Panc1 (cell line): Measurements from ENCODE around the gene SNRPD2.

ENCODE experiments used
- POLR2AphosphoS5 ChIP-seq: IDR thresholded peaks from 2 replicates; pipeline ENCODE4 v1.6.1; 2012; ENCODE audit warnings: mild to moderate bottlenecking, low read depth, low read length, moderate library complexity
- SIN3A ChIP-seq: IDR thresholded peaks from 2 replicates; pipeline ENCODE4 v1.6.1; 2012; ENCODE audit warnings: low read depth, mild to moderate bottlenecking, low read length, moderate library complexity, borderline replicate concordance; ENCODE audit not compliant: insufficient read depth
- TF ChIP-seq, protein P1 (sequence below): fragments of 450-650 bp; IDR thresholded peaks from 2 replicates; pipeline ENCODE4 v1.5.1; 2017; ENCODE audit warnings: mild to moderate bottlenecking

DNA sequence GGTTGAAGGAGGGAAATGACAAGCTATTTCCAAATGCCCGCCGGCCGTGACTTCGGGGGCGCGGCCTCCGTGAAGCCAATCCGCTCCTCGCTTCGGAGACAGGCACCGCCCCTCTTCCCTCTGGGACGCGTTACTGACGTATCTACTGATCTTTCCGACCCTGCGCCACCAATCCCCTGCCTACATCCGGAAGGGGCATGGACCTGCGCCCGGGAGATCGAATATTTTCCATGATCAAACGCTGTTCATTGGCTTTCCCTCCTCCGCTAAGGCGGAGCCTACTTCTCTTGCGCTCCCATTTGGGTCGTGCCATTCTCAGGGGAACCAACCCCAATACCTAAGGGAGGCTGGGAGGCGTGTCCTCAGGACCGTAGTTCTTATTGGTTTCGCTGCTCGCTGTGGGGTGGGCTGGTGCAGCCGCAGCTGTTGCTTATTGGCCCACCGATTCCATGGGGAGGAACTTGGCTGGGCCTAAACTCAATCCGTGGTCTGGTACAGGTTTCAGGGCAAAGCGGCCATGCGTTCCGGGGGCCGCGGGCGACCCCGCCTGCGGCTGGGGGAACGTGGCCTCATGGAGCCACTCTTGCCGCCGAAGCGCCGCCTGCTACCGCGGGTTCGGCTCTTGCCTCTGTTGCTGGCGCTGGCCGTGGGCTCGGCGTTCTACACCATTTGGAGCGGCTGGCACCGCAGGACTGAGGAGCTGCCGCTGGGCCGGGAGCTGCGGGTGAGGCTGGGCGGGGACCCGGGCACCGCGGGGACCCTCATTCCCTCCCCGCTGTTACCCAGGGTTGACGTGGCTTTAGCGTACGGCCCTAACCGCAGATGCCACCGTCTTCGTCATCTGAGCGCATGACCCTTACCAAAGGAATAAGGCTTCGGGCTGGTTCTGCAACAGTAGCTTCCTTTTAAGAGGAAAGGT, 693 bp upstream of the SNRPD2 start, which contains the start of gene QPCTL:
- TF ChIP-seq SIN3A = no peak
- TF ChIP-seq, protein P1, sequence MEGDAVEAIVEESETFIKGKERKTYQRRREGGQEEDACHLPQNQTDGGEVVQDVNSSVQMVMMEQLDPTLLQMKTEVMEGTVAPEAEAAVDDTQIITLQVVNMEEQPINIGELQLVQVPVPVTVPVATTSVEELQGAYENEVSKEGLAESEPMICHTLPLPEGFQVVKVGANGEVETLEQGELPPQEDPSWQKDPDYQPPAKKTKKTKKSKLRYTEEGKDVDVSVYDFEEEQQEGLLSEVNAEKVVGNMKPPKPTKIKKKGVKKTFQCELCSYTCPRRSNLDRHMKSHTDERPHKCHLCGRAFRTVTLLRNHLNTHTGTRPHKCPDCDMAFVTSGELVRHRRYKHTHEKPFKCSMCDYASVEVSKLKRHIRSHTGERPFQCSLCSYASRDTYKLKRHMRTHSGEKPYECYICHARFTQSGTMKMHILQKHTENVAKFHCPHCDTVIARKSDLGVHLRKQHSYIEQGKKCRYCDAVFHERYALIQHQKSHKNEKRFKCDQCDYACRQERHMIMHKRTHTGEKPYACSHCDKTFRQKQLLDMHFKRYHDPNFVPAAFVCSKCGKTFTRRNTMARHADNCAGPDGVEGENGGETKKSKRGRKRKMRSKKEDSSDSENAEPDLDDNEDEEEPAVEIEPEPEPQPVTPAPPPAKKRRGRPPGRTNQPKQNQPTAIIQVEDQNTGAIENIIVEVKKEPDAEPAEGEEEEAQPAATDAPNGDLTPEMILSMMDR = no peak
- no peak; the same call in 1 of the 2 replicates for TF ChIP-seq POLR2AphosphoS5
